H1 (cell line): ENCODE measurements around the gene TMEM271. TPM values are rescaled to one million over a fixed set of nuclear protein-coding genes. Genes with fewer than 3 reads are reported as not detected.

Experiments
- CTCF ChIA-PET: fragments of 300-600 bp; sonication (Branson Sonifier 250); formaldehyde crosslinking; loops from one replicate; lab custom pipeline; 2021; ENCODE audit not compliant: partially characterized antibody; lab: Charles Lee
- POLR2A ChIA-PET: fragments of 300-600 bp; sonication (Branson Sonifier 250); formaldehyde crosslinking; loops from one replicate; lab custom pipeline; 2021; ENCODE audit warnings: inconsistent platforms; ENCODE audit not compliant: partially characterized antibody; lab: Charles Lee
- DNase-seq, 2 experiments: peaks; one replicate each; pipeline versions ENCODE4 v3.0.0 to v3.0.0-alpha.2; 2010 to 2022; ENCODE audit warnings: low spot score in 2 of 2, low read depth in 1 of 2, mixed read lengths in 1 of 2
- FAIRE-seq: peaks from 2 replicates; lab custom pipeline; 2011; peaks lifted over from hg19 to GRCh38; lab: Jason Lieb, UNC
- H2AFZ ChIP-seq: 2 replicates; pipeline ENCODE4 v1.8.1; 2012; ENCODE audit warnings: low read length, inconsistent platforms
- H2AK5ac ChIP-seq: 2 replicates; pipeline ENCODE4 v1.6.1; 2013; ENCODE audit warnings: low read depth, low read length
- H2BK120ac ChIP-seq: replicated peaks from 2 replicates; pipeline ENCODE3; 2013; ENCODE audit warnings: low read depth, low read length, inconsistent platforms
- H2BK12ac ChIP-seq: 2 replicates; pipeline ENCODE4 v1.6.1; 2013; ENCODE audit warnings: low read depth, low read length
- H2BK15ac ChIP-seq: 2 replicates; pipeline ENCODE4 v1.6.1; 2013; ENCODE audit warnings: low read length
- H2BK20ac ChIP-seq: 2 replicates; pipeline ENCODE4 v1.6.1; 2013; ENCODE audit warnings: low read length
- H2BK5ac ChIP-seq: 2 replicates; pipeline ENCODE4 v1.6.1; 2013; ENCODE audit warnings: low read depth, low read length
- H3K14ac ChIP-seq: 2 replicates; pipeline ENCODE4 v1.6.1; 2013; ENCODE audit warnings: inconsistent platforms; ENCODE audit not compliant: insufficient read length
- H3K18ac ChIP-seq: 2 replicates; pipeline ENCODE4 v1.6.1; 2013; ENCODE audit warnings: low read length; ENCODE audit errors: extremely low read depth
- H3K23ac ChIP-seq: 2 replicates; pipeline ENCODE4 v1.6.1; 2013; ENCODE audit warnings: inconsistent platforms; ENCODE audit not compliant: insufficient read length
- H3K23me2 ChIP-seq: 2 replicates; pipeline ENCODE4 v1.6.1; 2013; ENCODE audit warnings: low read depth, low read length
- H3K27ac ChIP-seq: 2 replicates; pipeline ENCODE4 v1.6.1; 2011; ENCODE audit warnings: low read depth, low read length, inconsistent platforms
- H3K27me3 ChIP-seq, 4 experiments: replicated peaks in 1 of 4; 1 replicate in 1 of 4; 2 replicates in 3 of 4; pipeline versions ENCODE4 v1.6.1 to v1.8.1; 2011 to 2013; ENCODE audit warnings: low read length in 3 of 4, mild to moderate bottlenecking in 3 of 4, inconsistent platforms in 2 of 4, mixed read lengths in 2 of 4, moderate library complexity in 1 of 4; ENCODE audit not compliant: control insufficient read depth in 3 of 4, insufficient read depth in 3 of 4; ENCODE audit errors: extremely low read depth in 1 of 4
- H3K36me3 ChIP-seq, 4 experiments: 2 replicates each; pipeline versions ENCODE4 v1.6.1 to v1.8.1; 2011 to 2013; ENCODE audit warnings: mild to moderate bottlenecking in 4 of 4, low read length in 3 of 4, moderate library complexity in 2 of 4, control low read depth in 1 of 4, inconsistent platforms in 1 of 4; ENCODE audit not compliant: insufficient read depth in 4 of 4, control insufficient read depth in 2 of 4
- H3K4ac ChIP-seq: replicated peaks from 2 replicates; pipeline ENCODE3; 2013; ENCODE audit warnings: low read length, low read depth, mixed read lengths, inconsistent platforms; ENCODE audit not compliant: insufficient read length
- H3K4me1 ChIP-seq, 4 experiments: replicated peaks in 1 of 4; 1 replicate in 1 of 4; 2 replicates in 3 of 4; pipeline versions ENCODE4 v1.6.1 to v1.8.1; 2011 to 2013; ENCODE audit warnings: low read length in 3 of 4, inconsistent platforms in 2 of 4, mixed read lengths in 1 of 4; ENCODE audit not compliant: insufficient read depth in 4 of 4, control insufficient read depth in 3 of 4
- H3K4me2 ChIP-seq, 2 experiments: 2 replicates each; pipeline versions ENCODE4 v1.6.1 to v1.8.1; 2011 to 2013; ENCODE audit warnings: low read depth in 2 of 2, low read length in 2 of 2, control low read depth in 1 of 2, inconsistent platforms in 1 of 2, mild to moderate bottlenecking in 1 of 2; ENCODE audit not compliant: insufficient read depth in 1 of 2
- H3K4me3 ChIP-seq, 4 experiments: fragments of 200-600, 300-600 bp in 1 of 4; sonication (generic), shearing (Covaris generic), sonication (Bioruptor Twin) in 1 of 4; 2 replicates each; pipeline versions ENCODE4 v1.5.1 to v1.8.1; 2011 to 2016; ENCODE audit warnings: low read length in 4 of 4, low read depth in 3 of 4, control low read depth in 2 of 4, inconsistent platforms in 2 of 4, mild to moderate bottlenecking in 2 of 4, mixed read lengths in 1 of 4, moderate library complexity in 1 of 4; ENCODE audit not compliant: insufficient read depth in 2 of 4; ENCODE audit errors: extremely low read depth in 1 of 4
- H3K56ac ChIP-seq: replicated peaks from 2 replicates; pipeline ENCODE3; 2013; ENCODE audit warnings: low read depth, mild to moderate bottlenecking, mixed read lengths, low read length, inconsistent platforms; ENCODE audit not compliant: insufficient read length
- H3K79me1 ChIP-seq: 2 replicates; pipeline ENCODE4 v1.6.1; 2013; ENCODE audit warnings: low read depth, low read length, control low read depth
- H3K79me2 ChIP-seq, 2 experiments: 2 replicates each; pipeline versions ENCODE4 v1.6.1 to v1.8.1; 2012 to 2013; ENCODE audit warnings: low read length in 2 of 2, mild to moderate bottlenecking in 2 of 2, inconsistent platforms in 1 of 2; ENCODE audit not compliant: insufficient read depth in 2 of 2, control insufficient read depth in 1 of 2
- H3K9ac ChIP-seq, 4 experiments: replicated peaks in 1 of 4; 1 replicate in 1 of 4; 2 replicates in 3 of 4; pipeline versions ENCODE4 v1.6.1 to v1.8.1; 2011 to 2013; ENCODE audit warnings: low read depth in 3 of 4, low read length in 3 of 4, control low read depth in 2 of 4, mild to moderate bottlenecking in 2 of 4, moderate library complexity in 2 of 4, inconsistent platforms in 1 of 4; ENCODE audit errors: extremely low read depth in 1 of 4
- H3K9me3 ChIP-seq, 2 experiments: 2 replicates each; pipeline versions ENCODE4 v1.6.1 to v1.8.1; 2012 to 2013; ENCODE audit warnings: mild to moderate bottlenecking in 2 of 2, moderate library complexity in 2 of 2, control low read depth in 1 of 2, inconsistent platforms in 1 of 2, low read depth in 1 of 2, low read length in 1 of 2, mixed read lengths in 1 of 2; ENCODE audit not compliant: insufficient read depth in 2 of 2
- H4K20me1 ChIP-seq, 2 experiments: replicated peaks in 1 of 2; 2 replicates each; pipeline versions ENCODE3 to v1.8.1; 2011 to 2013; ENCODE audit warnings: inconsistent platforms in 2 of 2, low read length in 2 of 2, mild to moderate bottlenecking in 1 of 2; ENCODE audit not compliant: insufficient read depth in 2 of 2, control insufficient read depth in 1 of 2
- H4K5ac ChIP-seq: 2 replicates; pipeline ENCODE4 v1.6.1; 2013; ENCODE audit warnings: low read length, low read depth, mixed read lengths, inconsistent platforms; ENCODE audit not compliant: insufficient read length
- H4K8ac ChIP-seq: 2 replicates; pipeline ENCODE4 v1.8.0; 2013; ENCODE audit warnings: mild to moderate bottlenecking, moderate library complexity, low read length, inconsistent platforms; ENCODE audit not compliant: insufficient read depth; ENCODE audit errors: extremely low read depth
- H4K91ac ChIP-seq: replicated peaks from 2 replicates; pipeline ENCODE3; 2013; ENCODE audit warnings: low read length, mixed read lengths, inconsistent platforms; ENCODE audit not compliant: insufficient read length
- KDM1A ChIP-seq: fragments of 200-600, 300-600 bp; sonication (generic); IDR thresholded peaks from 2 replicates; pipeline ENCODE4 v1.7.1; 2016; ENCODE audit warnings: mild to moderate bottlenecking, low read length, borderline replicate concordance
- NANOG ChIP-seq: IDR thresholded peaks from 2 replicates; pipeline ENCODE4 v1.6.1; 2011; ENCODE audit warnings: low read length, low read depth, mild to moderate bottlenecking, inconsistent platforms; ENCODE audit not compliant: insufficient read depth, poor library complexity, severe bottlenecking
- POU5F1 ChIP-seq: IDR thresholded peaks from 2 replicates; pipeline ENCODE4 v1.6.1; 2011; ENCODE audit warnings: low read depth, mild to moderate bottlenecking, low read length, moderate library complexity
- RNF2 ChIP-seq: fragments of 200-900, 300-1000 bp; sonication (generic); IDR thresholded peaks from 2 replicates; pipeline ENCODE4 v1.7.1; 2016; ENCODE audit warnings: borderline replicate concordance, low read depth, mild to moderate bottlenecking, antibody characterized with exemption, low read length; ENCODE audit not compliant: poor library complexity, severe bottlenecking; ENCODE audit errors: missing control alignments
- SUZ12 ChIP-seq: fragments of 200-600 bp; sonication (generic); IDR thresholded peaks from 2 replicates; pipeline ENCODE4 v1.6.1; 2012; ENCODE audit warnings: mild to moderate bottlenecking, inconsistent platforms, low read length, moderate library complexity, mixed read lengths
- WGBS, 2 experiments: shearing (Covaris generic) in 1 of 2; methylation state at CpG; one replicate each; pipeline versions ENCODE4 v1.1.6 to v1.1.7; 2013 to 2015; ENCODE audit warnings: low lambda C conversion rate in 2 of 2, mixed read lengths in 2 of 2, inconsistent platforms in 1 of 2, low coverage in 1 of 2, missing lambda C conversion rate in 1 of 2; ENCODE audit not compliant: insufficient replicate concordance in 2 of 2, insufficient coverage in 1 of 2, insufficient read length in 1 of 2; ENCODE audit errors: extremely low coverage in 1 of 2, missing lambda C conversion rate in 1 of 2; 5-methylcytosine and 5-hydroxymethylcytosine counted together
- polyA plus RNA-seq, 7 experiments: library from polyadenylated mRNA; depleted of rRNA in 3 of 7; stranded (reverse) in 5 of 7; unstranded in 2 of 7; fragments of >200 nt in 5 of 7; fragments of 200-250 nt in 2 of 7; gene quantifications; 1 replicate in 5 of 7; 2 replicates in 1 of 7; 4 replicates in 1 of 7; pipeline versions ENCODE4 v1.2.1 to v1.2.3, GENCODE V29; 2011 to 2013; ENCODE audit warnings: missing spikeins in 2 of 7, mixed read lengths in 2 of 7
- total RNA-seq: library from RNA; stranded (reverse); fragmentation: NEBNext Ultra II Directional; extraction: Animal tissue kit (Norgen Biotek cat#: 25700); gene quantifications from 2 replicates; pipeline ENCODE4 v1.2.1, GENCODE V29; 2021
- TF ChIP-seq, protein P1 (sequence below): IDR thresholded peaks from 2 replicates; pipeline ENCODE4 v1.6.1; 2012; ENCODE audit warnings: inconsistent platforms
- TF ChIP-seq, protein P2 (sequence below): IDR thresholded peaks from 2 replicates; pipeline ENCODE4 v1.6.1; 2012; ENCODE audit warnings: inconsistent platforms

Gene TMEM271
- total and polyA plus RNA-seq, 2 of the 8 experiments (the other 6 are each of a cell fraction or from before 2014, with no cell fraction given), result 0.08 to 0.35 TPM

DNA sequence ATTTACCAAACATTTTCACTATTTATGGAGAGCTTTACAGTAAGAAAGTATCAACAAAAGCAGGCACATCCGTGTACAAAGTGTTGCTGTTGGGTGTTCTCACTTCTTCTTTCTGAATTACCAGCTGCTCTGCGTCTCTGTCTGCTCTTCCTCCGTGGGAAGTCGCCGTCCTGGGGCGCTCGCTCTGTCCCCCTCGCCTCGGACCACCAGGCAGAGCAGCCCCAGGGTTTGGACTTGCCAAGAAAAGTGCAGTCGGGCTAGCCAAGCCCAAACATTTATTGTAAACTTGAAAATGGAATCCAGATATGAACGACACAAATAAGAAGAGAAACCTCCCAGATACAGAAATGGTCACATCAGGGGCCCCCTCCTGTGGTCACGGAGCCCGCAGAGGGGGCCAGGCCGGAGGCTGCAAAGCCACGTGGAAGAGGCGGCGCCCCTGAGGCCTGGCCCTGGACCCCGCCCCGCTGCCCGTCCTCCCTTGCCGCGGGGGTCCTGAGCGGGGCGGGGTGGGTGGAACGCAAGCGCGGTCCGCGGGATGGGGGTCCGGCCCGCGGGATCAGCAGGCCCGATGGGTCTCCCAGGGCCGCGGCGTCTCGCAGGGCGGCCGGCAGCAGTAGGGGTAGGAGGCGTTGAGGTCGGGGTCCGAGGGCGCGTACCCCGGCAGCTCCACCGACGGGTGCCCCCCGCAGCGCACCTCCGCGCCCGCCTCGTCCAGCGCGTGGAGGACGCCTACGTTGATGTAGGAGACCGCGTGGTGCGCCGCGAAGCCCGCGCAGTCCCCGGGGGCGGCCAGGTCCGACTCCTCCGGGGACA lies 1.5 kb downstream of the TMEM271 start:
- H3K4me3 ChIP-seq, result peak overlapping the region; percentile 5 to 50 (median 22); a peak in 4 of 8 replicates
- H4K5ac ChIP-seq, result no peak overlapping the region
- 24% methylated on average over 14 of the region's 68 CpGs; no CpG with 5 or more reads in 1 of the 2 experiments for WGBS, 2 experiments
- peaks cover 58 to 81% (median 70%) of the 10 kb centered on the region in 4 experiments for H3K27me3 ChIP-seq
- DNase-seq (peak in 1 of 2 experiments; percentile 57), FAIRE-seq (no peak)
- H2AFZ ChIP-seq, result no peak overlapping the region
- H3K4me2 ChIP-seq, result peak overlapping the region; percentile 72 to 79
- CTCF ChIA-PET, result no interaction called here
- H2BK15ac ChIP-seq, result no peak overlapping the region
- POLR2A ChIA-PET, result interaction anchor here (1.1 to 1.2 kb wide), 2 partner anchors 100 to 367 kb away, joined by 3 read pairs; no protein-coding TSS in a partner anchor
- no peak overlapping the region for H3K23ac ChIP-seq
- H2AK5ac ChIP-seq, result no peak overlapping the region
- no peak overlapping the region for H2BK20ac ChIP-seq
- H3K18ac ChIP-seq, result no peak overlapping the region
- no peak overlapping the region for H3K56ac ChIP-seq
- H3K14ac ChIP-seq, result no peak overlapping the region
- H2BK120ac ChIP-seq, result no peak overlapping the region
- H3K23me2 ChIP-seq, result peaks cover 15% of the 10 kb centered on the region
- H3K36me3 ChIP-seq, result no peaks in the 10 kb centered on the region
- no peak overlapping the region for H3K4ac ChIP-seq
- peaks cover 0 to 20% (median 12%) of the 10 kb centered on the region in 4 experiments; a peak in 6 of 7 replicates for H3K4me1 ChIP-seq
- no peak overlapping the region for H2BK5ac ChIP-seq
- no peak overlapping the region for H4K8ac ChIP-seq
- H3K27ac ChIP-seq, result no peak overlapping the region
- H2BK12ac ChIP-seq, result no peak overlapping the region
- H3K79me2 ChIP-seq, result no peaks in the 10 kb centered on the region
- H4K20me1 ChIP-seq, result peaks cover 2 to 21% of the 10 kb centered on the region in 2 experiments
- no peak overlapping the region for H4K91ac ChIP-seq
- H3K9ac ChIP-seq, result no peak overlapping the region
- no peaks in the 10 kb centered on the region for H3K79me1 ChIP-seq
- no peaks in the 10 kb centered on the region for H3K9me3 ChIP-seq
- TF ChIP-seq SUZ12 (peak; percentile 79), RNF2 (peak; percentile 77), KDM1A (no peak), POU5F1 (no peak), NANOG (no peak)
- TF ChIP-seq, protein P1, sequence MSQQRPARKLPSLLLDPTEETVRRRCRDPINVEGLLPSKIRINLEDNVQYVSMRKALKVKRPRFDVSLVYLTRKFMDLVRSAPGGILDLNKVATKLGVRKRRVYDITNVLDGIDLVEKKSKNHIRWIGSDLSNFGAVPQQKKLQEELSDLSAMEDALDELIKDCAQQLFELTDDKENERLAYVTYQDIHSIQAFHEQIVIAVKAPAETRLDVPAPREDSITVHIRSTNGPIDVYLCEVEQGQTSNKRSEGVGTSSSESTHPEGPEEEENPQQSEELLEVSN, result no peak; the same call in 1 of the 2 replicates
- TF ChIP-seq, protein P2, sequence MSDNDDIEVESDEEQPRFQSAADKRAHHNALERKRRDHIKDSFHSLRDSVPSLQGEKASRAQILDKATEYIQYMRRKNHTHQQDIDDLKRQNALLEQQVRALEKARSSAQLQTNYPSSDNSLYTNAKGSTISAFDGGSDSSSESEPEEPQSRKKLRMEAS, result peak; percentile 27; the same call in 1 of the 2 replicates
